MM.1S (cell line): ENCODE data around the gene ZNF835.

Source experiments
- EZH2 ChIP-seq: fragments of 300-600 bp; sonication (generic); optimal IDR thresholded peaks from 2 replicates; pipeline ENCODE3; 2017; ENCODE audit warnings: low read depth, mild to moderate bottlenecking, antibody characterized with exemption, low read length, mixed read lengths
- TF ChIP-seq, protein P1 (sequence below): fragments of 300-600 bp; sonication (generic); IDR thresholded peaks from 2 replicates; pipeline ENCODE4 v1.5.1; 2016; ENCODE audit warnings: antibody characterized with exemption, low read length, mixed read lengths

DNA sequence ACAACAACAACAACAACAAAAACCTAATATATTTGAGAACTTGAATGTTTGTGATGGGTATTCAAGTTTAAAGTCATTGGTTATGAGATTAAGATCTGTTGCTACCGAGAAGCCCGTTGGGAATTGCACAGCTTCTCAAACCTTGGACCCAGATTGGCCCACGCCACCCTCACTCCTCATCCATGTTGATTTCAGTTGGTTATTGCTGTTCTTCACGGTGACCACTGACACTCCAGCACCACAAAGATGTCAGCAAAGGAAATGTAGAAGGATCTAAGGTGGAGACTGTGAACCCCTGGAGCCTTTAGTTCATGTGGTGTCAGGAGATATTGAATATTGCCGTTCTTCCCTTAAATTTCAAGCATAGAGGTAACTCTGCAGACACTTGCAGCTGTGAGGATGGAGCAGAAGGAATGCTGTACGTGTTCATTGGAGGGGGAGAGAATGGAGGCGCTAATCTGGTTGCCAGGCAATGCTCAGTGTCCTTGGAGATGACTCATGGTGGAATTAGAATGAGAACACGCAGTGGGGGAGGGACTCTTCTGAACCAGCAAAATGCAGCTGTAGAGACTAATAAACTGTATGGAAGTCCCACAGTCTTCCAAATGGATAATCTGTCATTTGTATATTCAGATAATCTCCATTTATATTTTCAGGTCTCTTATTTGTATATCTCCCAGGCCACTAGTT lies 20.8 kb upstream of the ZNF835 start:
- TF ChIP-seq, protein P1, sequence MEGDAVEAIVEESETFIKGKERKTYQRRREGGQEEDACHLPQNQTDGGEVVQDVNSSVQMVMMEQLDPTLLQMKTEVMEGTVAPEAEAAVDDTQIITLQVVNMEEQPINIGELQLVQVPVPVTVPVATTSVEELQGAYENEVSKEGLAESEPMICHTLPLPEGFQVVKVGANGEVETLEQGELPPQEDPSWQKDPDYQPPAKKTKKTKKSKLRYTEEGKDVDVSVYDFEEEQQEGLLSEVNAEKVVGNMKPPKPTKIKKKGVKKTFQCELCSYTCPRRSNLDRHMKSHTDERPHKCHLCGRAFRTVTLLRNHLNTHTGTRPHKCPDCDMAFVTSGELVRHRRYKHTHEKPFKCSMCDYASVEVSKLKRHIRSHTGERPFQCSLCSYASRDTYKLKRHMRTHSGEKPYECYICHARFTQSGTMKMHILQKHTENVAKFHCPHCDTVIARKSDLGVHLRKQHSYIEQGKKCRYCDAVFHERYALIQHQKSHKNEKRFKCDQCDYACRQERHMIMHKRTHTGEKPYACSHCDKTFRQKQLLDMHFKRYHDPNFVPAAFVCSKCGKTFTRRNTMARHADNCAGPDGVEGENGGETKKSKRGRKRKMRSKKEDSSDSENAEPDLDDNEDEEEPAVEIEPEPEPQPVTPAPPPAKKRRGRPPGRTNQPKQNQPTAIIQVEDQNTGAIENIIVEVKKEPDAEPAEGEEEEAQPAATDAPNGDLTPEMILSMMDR, result no peak
- TF ChIP-seq EZH2, result no peak
